Pancreas (tissue), 10 donors: ENCODE data around the gene KCNH5. TPM values are rescaled to one million over a fixed set of nuclear protein-coding genes. Genes with fewer than 3 reads are reported as not detected.

Experiments
- ATAC-seq, 4 donors: fragments of 200-7000 bp; cut with Tn5 transposase; one replicate each; pipeline versions ENCODE4 v1.8.0 to v1.9.1; 2020; ENCODE audit warnings: mild to moderate bottlenecking in 4 of 4, moderate library complexity in 4 of 4
- DNase-seq, 6 donors: peaks; one replicate each; pipeline ENCODE4 v3.0.0-alpha.2; 2020
- FAIRE-seq: peaks from 2 replicates; lab custom pipeline; 2012; peaks lifted over from hg19 to GRCh38; lab: Jason Lieb, UNC
- H3K27ac ChIP-seq, 4 donors: fragments of 200-600 bp; sonication (generic); 1 replicate in 3 of 4; 2 replicates in 1 of 4; pipeline versions ENCODE4 v1.5.0 to v1.8.0; 2020
- H3K27me3 ChIP-seq, 4 donors: fragments of 200-600 bp; one replicate each; pipeline ENCODE4 v1.8.0; 2021
- H3K36me3 ChIP-seq, 3 donors: fragments of 200-600 bp; sonication (generic) in 1 of 3; one replicate each; pipeline versions ENCODE4 v1.5.0 to v1.8.0; 2020 to 2021
- H3K4me1 ChIP-seq, 3 donors: fragments of 200-600 bp; one replicate each; pipeline ENCODE4 v1.8.0; 2021
- H3K4me3 ChIP-seq, 4 donors: fragments of 200-600 bp; sonication (generic) in 2 of 4; one replicate each; pipeline versions ENCODE4 v1.5.0 to v1.8.0; 2020 to 2021
- H3K9me3 ChIP-seq, 4 donors: fragments of 200-600 bp; one replicate each; pipeline ENCODE4 v1.8.0; 2021
- CTCF ChIP-seq, 4 donors: fragments of 200-600 bp; sonication (generic) in 3 of 4; IDR thresholded peaks; one replicate each; pipeline versions ENCODE4 v1.5.0 to v1.8.0; 2021; ENCODE audit warnings: antibody characterized with exemption in 4 of 4
- WGBS, 2 donors: extraction: QIAGEN DNeasy Blood & Tissue Kit; methylation state at CpG; one replicate each; pipeline ENCODE4 v1.1.7; 2013; 5-methylcytosine and 5-hydroxymethylcytosine counted together
- intact Hi-C, 3 donors: fragments of 100-400 bp; cut with DNase I; formaldehyde crosslinking; loops; one replicate each; pipeline versions ENCODE4 v1.11.1 to v1.14.2; 2022
- polyA plus RNA-seq, 2 donors: library from polyadenylated mRNA; stranded (reverse); fragments of 200-250 nt; gene quantifications; one replicate each; pipeline ENCODE4 v1.2.3, GENCODE V29; 2013
- total RNA-seq, 6 donors: library from RNA; stranded (reverse); fragmentation: NEBNext Ultra II Directional in 4 of 6; extraction: Animal tissue kit (Norgen Biotek cat#: 25700) in 4 of 6; gene quantifications; one replicate each; pipeline versions ENCODE4 v1.2.1 to v1.2.4, GENCODE V29; 2021 to 2023
- donor health status: healthy with polysubstance abuse.
- donor health status: DM: no; HTN: no; CAD: no; lungs with moderate emphysema.
- donor health status: DM: no; HTN: no; CAD: no.
- donor health status: control.
- donor health status: control.
- donor health status: Bipolar disorder and iron deficiency.
- donor health status: DM: yes; HTN: yes; CAD: no.
- donor health status: DM: no; HTN: no; CAD: no.
- donor health status: DM: no; HTN: no; CAD: no.
- donor health status: DM: yes; HTN: yes; CAD: no.

KCNH5 gene
- total and polyA plus RNA-seq, 8 donors, result not detected

- no peak for FAIRE-seq
- no peak for TF ChIP-seq CTCF (IDR thresholded peaks at IDR 0.05)
- WGBS, 2 donors, result 93 to 94% methylated on average over 1 of the region's 1 CpG
Observed at GRCh38 chr14:62718629-62719028, 326.6 kb downstream of the KCNH5 start.

GRCh38 chr14:62711351-62712023 is 333.8 kb downstream of the KCNH5 start:
- ATAC-seq (no peak), FAIRE-seq (no peak), DNase-seq (no peak)
- intact Hi-C loops, result no loop called here
- WGBS, 2 donors, result 57 to 62% methylated on average over 7 of the region's 7 CpGs
- Histone ChIP-seq H3K4me1 (no peaks in the 10 kb centered on the region), H3K4me3 (no peak overlapping the region), H3K9me3 (no peaks in the 10 kb centered on the region), H3K27me3 (no peaks in the 10 kb centered on the region), H3K27ac (no peak overlapping the region), H3K36me3 (no peaks in the 10 kb centered on the region)
- no peak for TF ChIP-seq CTCF (IDR thresholded peaks at IDR 0.05)

More at GRCh38 chr14:62718629-62719028, 326.6 kb downstream of the KCNH5 start:
- ATAC-seq, result no peak
- H3K4me1 ChIP-seq, result no peaks in the 10 kb centered on the region
- no peaks in the 10 kb centered on the region for H3K36me3 ChIP-seq
- H3K27me3 ChIP-seq, result no peaks in the 10 kb centered on the region
- no peaks in the 10 kb centered on the region for H3K9me3 ChIP-seq
- no peak overlapping the region for H3K4me3 ChIP-seq
- no peak for DNase-seq
- no peak overlapping the region for H3K27ac ChIP-seq
- intact Hi-C loops, result no loop called here

- H3K4me1 ChIP-seq, result no peaks in the 10 kb centered on the region
- no peaks in the 10 kb centered on the region for H3K27me3 ChIP-seq
- intact Hi-C loops, result no loop called here
- H3K27ac ChIP-seq, result no peak overlapping the region
- no peak overlapping the region for H3K4me3 ChIP-seq
- no peaks in the 10 kb centered on the region for H3K36me3 ChIP-seq
- ATAC-seq, result no peak
- FAIRE-seq, result no peak
- TF ChIP-seq CTCF (IDR thresholded peaks at IDR 0.05), result no peak
- H3K9me3 ChIP-seq, result no peaks in the 10 kb centered on the region
- no peak for DNase-seq
Observed at GRCh38 chr14:62710811-62711210, 334.4 kb downstream of the KCNH5 start.

- no peaks in the 10 kb centered on the region for H3K9me3 ChIP-seq
- H3K36me3 ChIP-seq, result no peaks in the 10 kb centered on the region
- H3K27ac ChIP-seq, result no peak overlapping the region
- intact Hi-C loops, result no loop called here
- H3K27me3 ChIP-seq, result no peaks in the 10 kb centered on the region
- FAIRE-seq (no peak), ATAC-seq (no peak), DNase-seq (no peak)
- WGBS, 2 donors, result 34 to 37% methylated on average over 3 of the region's 3 CpGs
- no peak for TF ChIP-seq CTCF (IDR thresholded peaks at IDR 0.05)
- H3K4me3 ChIP-seq, result no peak overlapping the region
- no peaks in the 10 kb centered on the region for H3K4me1 ChIP-seq
Observed at GRCh38 chr14:62709773-62710172, 335.5 kb downstream of the KCNH5 start.

- TF ChIP-seq CTCF (IDR thresholded peaks at IDR 0.05), result no peak
- Histone ChIP-seq H3K27me3 (no peaks in the 10 kb centered on the region), H3K4me3 (no peak overlapping the region), H3K36me3 (no peaks in the 10 kb centered on the region), H3K9me3 (no peaks in the 10 kb centered on the region), H3K27ac (no peak overlapping the region), H3K4me1 (no peaks in the 10 kb centered on the region)
- no peak for DNase-seq
- intact Hi-C loops, result no loop called here
- FAIRE-seq, result no peak
- 37 to 43% methylated on average over 2 of the region's 2 CpGs for WGBS, 2 donors
- no peak for ATAC-seq
Observed at GRCh38 chr14:62706217-62706616, 339.0 kb downstream of the KCNH5 start.
